Hindlimb muscle (tissue), 1 donor: Measurements from ENCODE around the gene SPX. TPM values are rescaled to one million over a fixed set of nuclear protein-coding genes. Genes with fewer than 3 reads are reported as not detected.

ENCODE experiments used
- DNase-seq: peaks from one replicate; pipeline ENCODE4 v3.0.0-alpha.2; 2013
- polyA plus RNA-seq: library from polyadenylated mRNA; unstranded; fragments of 120-200 nt; gene quantifications from one replicate; pipeline ENCODE4 v1.2.1, GENCODE V29; 2013; ENCODE audit not compliant: insufficient read length

SPX gene
- polyA plus RNA-seq, 1 donor: 32.7 TPM

- DNase-seq: no peak
These were observed 54.8 kb downstream of the SPX start for GRCh38 chr12:21580748-21581516.

Other genes starting within 250 kb of the SPX start
- gene SLCO1A2, start 191.4 kb upstream of the SPX start, polyA plus RNA-seq: not detected
- gene IAPP, start 153.4 kb upstream of the SPX start, polyA plus RNA-seq: not detected
- 17.6 TPM for gene PYROXD1, start 88.6 kb upstream of the SPX start, polyA plus RNA-seq
- gene RECQL, start 24.7 kb upstream of the SPX start, polyA plus RNA-seq: 23.7 TPM
- 34.7 TPM for gene GOLT1B, start 24.5 kb upstream of the SPX start, polyA plus RNA-seq
- 0.06 TPM for gene GYS2, start 78.6 kb downstream of the SPX start, polyA plus RNA-seq
- gene LDHB, start 131.5 kb downstream of the SPX start, polyA plus RNA-seq: 578 TPM
- gene KCNJ8, start 248.4 kb downstream of the SPX start, polyA plus RNA-seq: 33.8 TPM